Fibroblast of lung (primary cell): Measurements from ENCODE around the gene HSPB9. TPM values are rescaled to one million over a fixed set of nuclear protein-coding genes. Genes with fewer than 3 reads are reported as not detected.

Experiments
- DNase-seq, 2 donors: peaks; one replicate each; pipeline versions ENCODE4 v3.0.0 to v3.0.0-alpha.2; 2010; ENCODE audit warnings: low read depth in 2 of 2
- H2AFZ ChIP-seq: 2 replicates; pipeline ENCODE4 v1.5.1; 2012; ENCODE audit warnings: low read length, control low read depth, inconsistent platforms
- H3K27ac ChIP-seq: 2 replicates; pipeline ENCODE4 v1.5.1; 2011; ENCODE audit warnings: low read length, control low read depth; ENCODE audit not compliant: insufficient read depth
- H3K27me3 ChIP-seq: 2 replicates; pipeline ENCODE4 v1.5.1; 2011; ENCODE audit warnings: mild to moderate bottlenecking, low read length; ENCODE audit not compliant: control insufficient read depth, insufficient read depth
- H3K36me3 ChIP-seq: 2 replicates; pipeline ENCODE4 v1.5.1; 2011; ENCODE audit warnings: low read length; ENCODE audit not compliant: control insufficient read depth, insufficient read depth
- H3K4me1 ChIP-seq: 2 replicates; pipeline ENCODE4 v1.5.1; 2011; ENCODE audit warnings: low read length; ENCODE audit not compliant: control insufficient read depth, insufficient read depth; ENCODE audit errors: extremely low read depth
- H3K4me2 ChIP-seq: 2 replicates; pipeline ENCODE4 v1.5.1; 2011; ENCODE audit warnings: low read length, control low read depth; ENCODE audit not compliant: insufficient read depth; ENCODE audit errors: extremely low read depth
- H3K4me3 ChIP-seq, 4 experiments: fragments of 200-600 bp in 1 of 4; sonication (generic) in 1 of 4; replicated peaks in 1 of 4; 2 replicates each; pipeline ENCODE4 v1.5.1; 2011 to 2016; ENCODE audit warnings: low read length in 4 of 4, low read depth in 3 of 4, mild to moderate bottlenecking in 3 of 4, control low read depth in 2 of 4, inconsistent platforms in 1 of 4, mixed read lengths in 1 of 4; ENCODE audit not compliant: insufficient read depth in 1 of 4; ENCODE audit errors: control extremely low read depth in 1 of 4
- H3K79me2 ChIP-seq: 2 replicates; pipeline ENCODE4 v1.5.1; 2012; ENCODE audit warnings: mild to moderate bottlenecking, low read length, inconsistent platforms; ENCODE audit not compliant: control insufficient read depth, insufficient read depth
- H3K9ac ChIP-seq: 2 replicates; pipeline ENCODE4 v1.5.1; 2011; ENCODE audit warnings: mild to moderate bottlenecking, low read length, control low read depth; ENCODE audit not compliant: insufficient read depth
- H3K9me3 ChIP-seq: 2 replicates; pipeline ENCODE4 v1.5.1; 2012; ENCODE audit warnings: low read depth, low read length; ENCODE audit not compliant: control insufficient read depth, insufficient read depth
- H4K20me1 ChIP-seq: 2 replicates; pipeline ENCODE4 v1.5.1; 2011; ENCODE audit warnings: low read length; ENCODE audit not compliant: control insufficient read depth, insufficient read depth; ENCODE audit errors: extremely low read depth
- EZH2 ChIP-seq: IDR thresholded peaks from 2 replicates; pipeline ENCODE4 v1.5.1; 2012; ENCODE audit warnings: low read length, control low read depth, mild to moderate bottlenecking; ENCODE audit errors: missing control alignments
- polyA plus RNA-seq, 2 donors: library from polyadenylated mRNA; depleted of rRNA in 1 of 2; stranded (reverse) in 1 of 2; unstranded in 1 of 2; fragments of >200 nt; gene quantifications; 2 replicates each; pipeline ENCODE4 v1.2.1, GENCODE V29; 2011 to 2012; ENCODE audit warnings: missing spikeins in 1 of 2
- total RNA-seq: library from RNA; depleted of rRNA; stranded (reverse); fragments of >200 nt; gene quantifications from 2 replicates; pipeline ENCODE4 v1.2.1, GENCODE V29; 2014
- TF ChIP-seq, protein P1 (sequence below), 2 donors: IDR thresholded peaks in 1 of 2; conservative IDR thresholded peaks in 1 of 2; 1 replicate in 1 of 2; 2 replicates in 1 of 2; pipeline ENCODE4 v1.5.1; 2011 to 2012; ENCODE audit warnings: low read length in 2 of 2, control low read depth in 1 of 2, inconsistent platforms in 1 of 2, low read depth in 1 of 2, mild to moderate bottlenecking in 1 of 2

HSPB9 gene
- total and polyA plus RNA-seq, 2 donors (not counting 1 experiment from before 2014, with no cell fraction given): not detected

DNA sequence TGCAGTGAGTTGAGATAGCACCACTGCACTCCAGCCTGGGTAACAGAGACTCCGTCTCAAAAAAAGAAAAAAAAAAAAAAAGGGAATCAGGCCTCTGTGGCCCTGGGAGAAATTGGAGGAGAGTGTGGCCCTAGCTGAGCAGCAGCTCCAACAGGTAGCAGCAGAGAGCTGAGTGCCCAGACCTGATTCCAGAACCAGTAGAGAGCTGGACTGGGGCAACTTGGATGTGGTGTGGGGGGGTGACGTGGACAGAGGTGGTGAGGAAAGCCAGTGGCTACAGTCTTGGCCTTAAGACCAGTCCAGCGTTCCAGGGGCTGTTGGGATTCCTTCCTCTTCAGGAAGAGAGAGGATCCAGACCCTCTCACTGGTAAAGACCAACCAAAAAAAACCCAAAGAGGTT is 1.7 kb downstream of the HSPB9 start:
- Histone ChIP-seq H3K27ac (no peak overlapping the region), H2AFZ (no peak overlapping the region), H3K4me1 (peaks cover 5% of the 10 kb centered on the region), H3K4me2 (no peak overlapping the region), H4K20me1 (no peaks in the 10 kb centered on the region), H3K36me3 (peaks cover 14% of the 10 kb centered on the region), H3K4me3 (no peak overlapping the region), H3K9ac (no peak overlapping the region), H3K79me2 (no peaks in the 10 kb centered on the region), H3K9me3 (no peaks in the 10 kb centered on the region), H3K27me3 (no peaks in the 10 kb centered on the region)
- TF ChIP-seq, protein P1, sequence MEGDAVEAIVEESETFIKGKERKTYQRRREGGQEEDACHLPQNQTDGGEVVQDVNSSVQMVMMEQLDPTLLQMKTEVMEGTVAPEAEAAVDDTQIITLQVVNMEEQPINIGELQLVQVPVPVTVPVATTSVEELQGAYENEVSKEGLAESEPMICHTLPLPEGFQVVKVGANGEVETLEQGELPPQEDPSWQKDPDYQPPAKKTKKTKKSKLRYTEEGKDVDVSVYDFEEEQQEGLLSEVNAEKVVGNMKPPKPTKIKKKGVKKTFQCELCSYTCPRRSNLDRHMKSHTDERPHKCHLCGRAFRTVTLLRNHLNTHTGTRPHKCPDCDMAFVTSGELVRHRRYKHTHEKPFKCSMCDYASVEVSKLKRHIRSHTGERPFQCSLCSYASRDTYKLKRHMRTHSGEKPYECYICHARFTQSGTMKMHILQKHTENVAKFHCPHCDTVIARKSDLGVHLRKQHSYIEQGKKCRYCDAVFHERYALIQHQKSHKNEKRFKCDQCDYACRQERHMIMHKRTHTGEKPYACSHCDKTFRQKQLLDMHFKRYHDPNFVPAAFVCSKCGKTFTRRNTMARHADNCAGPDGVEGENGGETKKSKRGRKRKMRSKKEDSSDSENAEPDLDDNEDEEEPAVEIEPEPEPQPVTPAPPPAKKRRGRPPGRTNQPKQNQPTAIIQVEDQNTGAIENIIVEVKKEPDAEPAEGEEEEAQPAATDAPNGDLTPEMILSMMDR (conservative IDR thresholded peaks at IDR 0.05 in 1 of 2, IDR thresholded peaks at IDR 0.05 in 1 of 2; ENCODE audit: low read depth in 1 of 2, low read length in 2 of 2): no peak
- no peak for TF ChIP-seq EZH2
- no peak for DNase-seq

DNA sequence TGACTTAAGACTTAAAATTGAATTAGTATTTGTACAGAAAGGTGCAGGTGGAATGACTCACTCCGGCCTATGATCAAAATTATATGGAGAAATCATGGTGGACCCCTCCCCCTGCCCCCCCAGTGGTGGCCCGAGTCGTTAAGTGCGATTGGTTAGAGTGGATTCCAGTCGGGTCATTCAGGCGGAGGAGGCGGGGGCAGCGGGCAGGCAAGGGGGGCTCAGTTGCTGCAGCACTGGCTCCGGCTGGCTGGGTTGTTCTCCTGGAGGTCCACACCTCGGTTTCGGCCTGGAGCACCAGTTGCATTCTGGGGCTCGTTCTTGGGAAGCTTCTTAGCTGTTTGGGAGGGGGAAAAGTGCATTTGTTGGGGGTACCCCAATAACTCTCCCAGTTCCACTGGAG is 3.0 kb downstream of the HSPB9 start:
- H3K27me3 ChIP-seq: no peaks in the 10 kb centered on the region
- no peak overlapping the region for H3K4me2 ChIP-seq
- no peak overlapping the region for H3K27ac ChIP-seq
- H3K9ac ChIP-seq: no peak overlapping the region
- DNase-seq: no peak
- H2AFZ ChIP-seq: no peak overlapping the region
- TF ChIP-seq, protein P1 (conservative IDR thresholded peaks at IDR 0.05 in 1 of 2, IDR thresholded peaks at IDR 0.05 in 1 of 2; ENCODE audit: low read depth in 1 of 2, low read length in 2 of 2): no peak
- TF ChIP-seq EZH2: no peak
- peaks cover 3% of the 10 kb centered on the region for H3K4me1 ChIP-seq
- H3K4me3 ChIP-seq: no peak overlapping the region
- H4K20me1 ChIP-seq: no peaks in the 10 kb centered on the region
- H3K79me2 ChIP-seq: peaks cover 7% of the 10 kb centered on the region
- H3K9me3 ChIP-seq: no peaks in the 10 kb centered on the region
- H3K36me3 ChIP-seq: peaks cover 22% of the 10 kb centered on the region

- Histone ChIP-seq H3K4me2 (no peak overlapping the region), H3K4me3 (no peak overlapping the region), H3K4me1 (peaks cover under 1% of the 10 kb centered on the region), H3K27ac (no peak overlapping the region), H4K20me1 (no peaks in the 10 kb centered on the region), H3K9me3 (no peaks in the 10 kb centered on the region), H3K9ac (no peak overlapping the region), H2AFZ (no peak overlapping the region), H3K36me3 (peaks cover 22% of the 10 kb centered on the region), H3K27me3 (no peaks in the 10 kb centered on the region), H3K79me2 (peaks cover 19% of the 10 kb centered on the region)
- DNase-seq: no peak
- TF ChIP-seq, protein P1 (conservative IDR thresholded peaks at IDR 0.05 in 1 of 2, IDR thresholded peaks at IDR 0.05 in 1 of 2; ENCODE audit: low read depth in 1 of 2, low read length in 2 of 2): no peak
- TF ChIP-seq EZH2: no peak
Measured at GRCh38 chr17:42126836-42127235, 4.2 kb downstream of the HSPB9 start.
